HAP-1 (cell line): ENCODE data around the gene AGBL4.

Source experiments
- DNase-seq, 2 experiments: peaks; one replicate each; pipeline ENCODE4 v3.0.0-alpha.2; 2016 to 2020; ENCODE audit warnings: low spot score in 2 of 2
- H3K27me3 ChIP-seq: fragments of 250-450 bp; sonication (Bioruptor Pico); 2 replicates; pipeline ENCODE4 v1.5.1; 2020; ENCODE audit warnings: low read depth, mild to moderate bottlenecking, moderate library complexity
- H3K36me3 ChIP-seq: fragments of 250-450 bp; sonication (Bioruptor Pico); replicated peaks from 2 replicates; pipeline ENCODE4 v1.5.1; 2020; ENCODE audit warnings: mild to moderate bottlenecking
- H3K4me1 ChIP-seq: fragments of 250-450 bp; sonication (Bioruptor Pico); 2 replicates; pipeline ENCODE4 v1.5.1; 2020; ENCODE audit warnings: mild to moderate bottlenecking
- H3K4me3 ChIP-seq: fragments of 250-450 bp; sonication (Bioruptor Pico); 2 replicates; pipeline ENCODE4 v1.5.1; 2020; ENCODE audit warnings: mild to moderate bottlenecking, moderate library complexity
- H3K9me3 ChIP-seq: fragments of 250-450 bp; sonication (Bioruptor Pico); 2 replicates; pipeline ENCODE4 v1.5.1; 2020; ENCODE audit warnings: mild to moderate bottlenecking, moderate library complexity
- in situ Hi-C: fragments of 300-500 bp; cut with MboI; formaldehyde crosslinking; loops from 3 replicates; pipeline ENCODE4 v1.14.3; 2020; ENCODE audit warnings: low sequenced_read_pairs, inconsistent platforms, mixed read lengths

AGBL4 gene

DNA sequence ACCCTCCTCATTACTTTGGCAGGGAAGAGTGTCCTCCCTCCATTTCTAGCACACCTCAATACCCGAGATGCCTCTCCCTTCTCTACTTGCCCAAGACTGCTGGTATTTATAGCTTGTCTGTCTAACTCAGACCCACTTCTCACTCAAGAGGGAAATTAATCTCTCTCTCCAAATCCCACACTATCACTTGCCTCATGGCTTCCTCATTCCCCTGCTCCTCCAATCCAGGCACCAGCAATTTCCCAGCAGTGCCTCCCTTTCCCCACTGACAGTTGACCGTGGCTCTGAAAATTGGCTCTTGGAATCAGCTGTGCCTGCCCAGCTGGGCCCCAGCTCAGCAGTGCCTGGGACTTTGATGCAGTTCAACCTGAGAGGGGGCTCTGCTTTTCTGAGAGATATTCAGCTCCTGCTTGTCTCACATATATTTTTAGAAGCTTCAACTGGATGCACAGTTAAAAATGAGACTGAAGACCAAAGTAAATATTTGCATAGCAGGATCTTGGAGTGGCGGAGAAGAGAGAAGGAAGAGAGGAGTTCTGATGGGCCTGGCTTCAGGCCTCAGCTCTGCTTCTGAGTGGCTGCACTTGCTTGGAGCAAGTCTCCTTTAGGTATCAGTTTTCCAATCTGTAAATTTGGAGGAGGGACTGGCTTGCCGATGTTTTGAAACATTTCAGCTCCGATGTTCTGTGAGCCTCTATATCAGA lies 1470.7 kb downstream of the AGBL4 start:
- no peaks in the 10 kb centered on the region for H3K36me3 ChIP-seq
- no peak for DNase-seq
- no peaks in the 10 kb centered on the region for H3K27me3 ChIP-seq
- in situ Hi-C loops = loop anchor here (25.0 kb wide), 1 partner anchor 259 kb away; no protein-coding TSS in a partner anchor
- no peaks in the 10 kb centered on the region for H3K9me3 ChIP-seq
- no peak overlapping the region for H3K4me3 ChIP-seq
- H3K4me1 ChIP-seq = no peaks in the 10 kb centered on the region

- in situ Hi-C loops = loop anchor here (25.0 kb wide), 1 partner anchor 260 kb away; no protein-coding TSS in a partner anchor
- DNase-seq = peak; percentile 3 to 12
- Histone ChIP-seq H3K27me3 (no peaks in the 10 kb centered on the region), H3K4me1 (no peaks in the 10 kb centered on the region), H3K4me3 (no peak overlapping the region), H3K9me3 (no peaks in the 10 kb centered on the region), H3K36me3 (no peaks in the 10 kb centered on the region)
These were observed 1471.3 kb downstream of the AGBL4 start for GRCh38 chr1:48552420-48552819.

DNA sequence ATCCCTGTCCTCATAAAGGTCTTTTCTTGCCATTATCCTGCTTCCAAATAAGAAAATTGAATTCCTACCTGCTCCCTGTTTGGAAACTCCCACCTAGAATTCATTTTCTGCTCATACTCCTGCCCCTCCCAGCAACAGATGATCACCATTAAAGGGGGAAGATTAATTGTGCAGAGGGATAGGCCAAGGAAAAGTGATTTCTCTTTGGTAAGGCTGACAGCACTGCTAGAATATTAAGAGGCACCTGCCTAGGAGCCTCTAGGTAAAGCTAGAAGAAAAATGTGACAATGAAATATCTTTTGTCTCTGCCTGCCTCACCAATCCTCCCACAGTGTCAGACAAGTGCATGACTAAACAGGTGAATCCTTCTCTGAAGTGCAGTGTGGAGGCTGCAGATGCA lies 1474.8 kb downstream of the AGBL4 start:
- in situ Hi-C loops = no loop called here
- H3K27me3 ChIP-seq = no peaks in the 10 kb centered on the region
- no peaks in the 10 kb centered on the region for H3K9me3 ChIP-seq
- H3K4me3 ChIP-seq = no peak overlapping the region
- DNase-seq = no peak
- no peaks in the 10 kb centered on the region for H3K4me1 ChIP-seq
- no peaks in the 10 kb centered on the region for H3K36me3 ChIP-seq

- in situ Hi-C loops = no loop called here
- H3K36me3 ChIP-seq = no peaks in the 10 kb centered on the region
- no peaks in the 10 kb centered on the region for H3K4me1 ChIP-seq
- H3K27me3 ChIP-seq = no peaks in the 10 kb centered on the region
- H3K9me3 ChIP-seq = no peaks in the 10 kb centered on the region
- no peak for DNase-seq
- no peak overlapping the region for H3K4me3 ChIP-seq
These were observed 1476.1 kb downstream of the AGBL4 start for GRCh38 chr1:48547561-48548220.

GRCh38 chr1:48543854-48544253 lies 1479.9 kb downstream of the AGBL4 start:
- no peaks in the 10 kb centered on the region for H3K27me3 ChIP-seq
- no peak for DNase-seq
- in situ Hi-C loops = no loop called here
- H3K4me1 ChIP-seq = no peaks in the 10 kb centered on the region
- H3K4me3 ChIP-seq = no peak overlapping the region
- no peaks in the 10 kb centered on the region for H3K9me3 ChIP-seq
- H3K36me3 ChIP-seq = no peaks in the 10 kb centered on the region

DNA sequence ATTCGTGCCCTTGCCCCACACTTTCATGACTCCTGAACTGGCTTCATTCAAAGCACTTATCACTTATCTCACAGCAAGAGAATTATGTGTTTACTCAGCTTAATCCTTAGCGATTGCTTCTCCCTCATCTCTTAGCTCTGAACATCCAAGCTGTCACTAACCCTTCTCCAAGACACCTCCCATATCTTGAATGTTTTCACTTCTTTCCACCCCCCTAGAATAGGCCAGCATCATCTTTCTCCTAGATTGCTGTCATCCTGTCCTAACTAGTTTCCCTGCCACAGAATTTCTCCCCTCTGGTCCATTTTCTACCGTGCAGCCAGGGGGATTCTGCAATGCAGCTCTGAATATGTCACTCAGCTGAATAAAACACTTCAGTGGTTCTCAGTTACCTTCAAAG lies 1483.2 kb downstream of the AGBL4 start:
- in situ Hi-C loops = no loop called here
- DNase-seq = no peak
- no peaks in the 10 kb centered on the region for H3K9me3 ChIP-seq
- no peaks in the 10 kb centered on the region for H3K4me1 ChIP-seq
- H3K27me3 ChIP-seq = no peaks in the 10 kb centered on the region
- H3K4me3 ChIP-seq = no peak overlapping the region
- no peaks in the 10 kb centered on the region for H3K36me3 ChIP-seq

DNA sequence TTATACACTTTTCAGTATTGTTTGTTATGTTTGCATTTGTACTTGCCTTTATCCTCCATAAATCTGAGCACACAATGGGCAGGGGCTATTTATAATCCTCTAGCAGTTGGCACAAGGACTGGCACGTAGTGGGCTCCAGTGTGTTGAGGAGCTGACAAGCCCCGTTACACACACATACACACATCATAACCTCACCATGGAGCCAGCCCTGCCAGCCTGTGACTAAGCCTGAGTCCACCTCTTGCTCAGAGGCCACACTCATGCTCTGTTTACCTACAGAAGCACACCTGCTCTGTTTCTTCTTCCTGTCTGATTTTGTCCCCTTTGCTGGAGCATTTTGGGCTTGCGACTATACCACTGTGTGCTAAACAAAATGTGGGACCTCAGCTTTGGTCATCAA lies 1487.3 kb downstream of the AGBL4 start:
- Histone ChIP-seq H3K4me1 (no peaks in the 10 kb centered on the region), H3K36me3 (no peaks in the 10 kb centered on the region), H3K27me3 (no peaks in the 10 kb centered on the region), H3K4me3 (no peak overlapping the region), H3K9me3 (no peaks in the 10 kb centered on the region)
- no peak for DNase-seq
- in situ Hi-C loops = no loop called here

DNA sequence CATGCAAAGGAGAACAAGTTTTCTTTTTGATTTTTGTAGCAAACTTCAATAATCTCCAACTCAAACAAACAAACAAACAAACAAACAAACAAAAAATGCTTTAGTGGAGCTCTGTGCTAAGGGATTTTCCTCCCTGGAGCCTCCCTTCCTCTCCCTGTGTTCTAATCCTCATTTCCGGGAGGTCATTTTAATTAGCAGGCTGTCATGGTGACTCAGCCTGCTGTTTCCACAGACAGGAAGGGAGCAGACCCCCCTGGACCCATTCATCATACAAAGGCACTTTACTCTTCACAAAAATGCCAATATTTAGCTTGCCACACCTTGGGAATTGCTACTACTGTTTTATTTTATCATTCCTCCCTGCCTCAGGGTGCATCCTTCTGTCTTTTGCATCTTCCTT lies 1490.8 kb downstream of the AGBL4 start:
- Histone ChIP-seq H3K4me3 (no peak overlapping the region), H3K9me3 (no peaks in the 10 kb centered on the region), H3K36me3 (no peaks in the 10 kb centered on the region), H3K27me3 (no peaks in the 10 kb centered on the region), H3K4me1 (no peaks in the 10 kb centered on the region)
- in situ Hi-C loops = no loop called here
- no peak for DNase-seq

DNA sequence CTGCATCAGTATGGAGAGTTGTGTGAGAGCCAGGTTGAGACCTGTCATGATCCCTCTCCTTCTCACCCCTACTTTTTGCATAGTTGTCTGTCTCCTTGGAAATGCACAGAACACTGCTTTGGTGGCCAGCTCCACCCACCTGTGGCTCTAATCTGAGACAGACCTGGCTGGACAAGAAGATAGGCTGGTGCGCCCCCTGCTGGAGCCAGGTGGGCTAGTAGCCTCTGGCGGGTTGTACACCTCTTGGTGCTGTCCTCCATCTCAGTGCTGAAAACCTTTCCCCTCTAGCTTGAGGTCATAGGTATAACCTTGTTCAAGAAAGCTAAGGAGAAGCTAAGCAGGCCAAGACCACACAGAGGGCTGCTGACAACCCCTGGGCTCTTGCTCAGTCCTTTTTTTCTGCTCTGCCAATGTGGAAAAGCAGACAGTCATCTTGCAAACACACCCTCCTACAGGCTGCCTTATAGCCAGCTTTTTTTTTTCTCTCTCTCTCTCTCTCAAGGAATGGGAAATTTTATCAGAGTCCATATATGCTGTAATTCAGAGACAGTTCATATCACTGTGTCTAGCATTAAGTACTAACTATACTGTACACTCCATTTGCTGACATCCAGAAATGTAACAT lies 1492.9 kb downstream of the AGBL4 start:
- peak; percentile 23 to 88 for DNase-seq
- no peaks in the 10 kb centered on the region for H3K27me3 ChIP-seq
- in situ Hi-C loops = no loop called here
- H3K9me3 ChIP-seq = no peaks in the 10 kb centered on the region
- no peaks in the 10 kb centered on the region for H3K36me3 ChIP-seq
- no peaks in the 10 kb centered on the region for H3K4me1 ChIP-seq
- no peak overlapping the region for H3K4me3 ChIP-seq

- no peaks in the 10 kb centered on the region for H3K4me1 ChIP-seq
- H3K27me3 ChIP-seq = no peaks in the 10 kb centered on the region
- H3K9me3 ChIP-seq = no peaks in the 10 kb centered on the region
- in situ Hi-C loops = no loop called here
- H3K36me3 ChIP-seq = no peaks in the 10 kb centered on the region
- DNase-seq = no peak
- H3K4me3 ChIP-seq = no peak overlapping the region
These were observed 1496.7 kb downstream of the AGBL4 start for GRCh38 chr1:48527051-48527450.

- Histone ChIP-seq H3K36me3 (no peaks in the 10 kb centered on the region), H3K4me1 (no peaks in the 10 kb centered on the region), H3K9me3 (no peaks in the 10 kb centered on the region), H3K4me3 (no peak overlapping the region), H3K27me3 (no peaks in the 10 kb centered on the region)
- in situ Hi-C loops = no loop called here
- peak in 1 of 2 experiments; percentile 3 for DNase-seq
These were observed 1497.6 kb downstream of the AGBL4 start for GRCh38 chr1:48526008-48526710.

DNA sequence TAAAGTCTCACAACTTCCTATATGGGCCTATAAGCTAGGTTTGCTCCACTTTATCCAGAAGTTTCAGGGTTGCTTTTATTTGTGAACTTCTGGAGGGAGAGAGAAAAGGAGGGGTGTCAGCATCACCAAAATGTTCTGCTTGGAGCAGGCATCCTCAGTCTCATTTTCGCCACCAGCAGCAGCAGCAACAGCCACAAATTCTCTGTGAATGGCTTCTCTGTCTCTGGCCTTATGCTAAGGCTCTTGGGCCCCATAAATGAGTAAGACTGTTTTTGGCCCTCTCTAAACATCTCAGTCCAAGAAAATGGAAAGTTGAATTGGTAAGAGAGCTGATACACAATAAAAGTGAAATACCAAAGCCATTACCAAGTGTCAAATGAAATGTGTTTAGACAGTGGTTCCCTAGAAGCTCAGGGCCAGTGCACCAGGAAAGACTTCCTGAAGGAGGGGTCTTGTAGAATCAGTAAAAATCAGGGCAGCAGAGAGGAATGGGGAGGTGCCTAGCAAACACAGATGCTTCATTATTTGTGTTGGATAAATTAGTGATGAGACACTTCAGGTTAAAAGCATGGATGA lies 1498.8 kb downstream of the AGBL4 start:
- Histone ChIP-seq H3K4me1 (no peaks in the 10 kb centered on the region), H3K36me3 (no peaks in the 10 kb centered on the region), H3K27me3 (no peaks in the 10 kb centered on the region), H3K9me3 (no peaks in the 10 kb centered on the region), H3K4me3 (no peak overlapping the region)
- in situ Hi-C loops = no loop called here
- DNase-seq = no peak

- no peaks in the 10 kb centered on the region for H3K36me3 ChIP-seq
- DNase-seq = no peak
- in situ Hi-C loops = no loop called here
- no peak overlapping the region for H3K4me3 ChIP-seq
- H3K27me3 ChIP-seq = no peaks in the 10 kb centered on the region
- H3K4me1 ChIP-seq = no peaks in the 10 kb centered on the region
- no peaks in the 10 kb centered on the region for H3K9me3 ChIP-seq
These were observed 1500.2 kb downstream of the AGBL4 start for GRCh38 chr1:48523558-48523957.
